SK-N-MC (cell line): Measurements from ENCODE around the gene SMAD7.
A peak's percentile ranks its signal among the peaks of the same experiment; 100 is the strongest.

Source experiments
- DNase-seq: peaks from one replicate; pipeline ENCODE4 v3.0.0-alpha.2; 2011; ENCODE audit warnings: low read depth, low spot score
- H3K27ac ChIP-seq: fragments of 200-600 bp; sonication (generic); 2 replicates; pipeline ENCODE4 v1.5.1; 2016; ENCODE audit warnings: mixed run types
- H3K36me3 ChIP-seq: fragments of 200-600 bp; sonication (generic); 2 replicates; pipeline ENCODE4 v1.6.1; 2017; ENCODE audit warnings: antibody characterized with exemption, low read length, mixed read lengths; ENCODE audit not compliant: insufficient read depth
- H3K4me3 ChIP-seq: fragments of 200-600 bp; sonication (generic); 2 replicates; pipeline ENCODE4 v1.5.1; 2016
- H3K9ac ChIP-seq: fragments of 200-600 bp; sonication (generic); 2 replicates; pipeline ENCODE4 v1.8.0; 2017; ENCODE audit warnings: mixed run types, mixed read lengths; ENCODE audit not compliant: insufficient read length
- H3K9me3 ChIP-seq: fragments of 200-600 bp; sonication (generic); 2 replicates; pipeline ENCODE4 v1.6.1; 2017; ENCODE audit warnings: low read depth, mild to moderate bottlenecking, antibody characterized with exemption, low read length, moderate library complexity, mixed read lengths
- EZH2 ChIP-seq: fragments of 200-600 bp; sonication (generic); IDR thresholded peaks from one replicate; pipeline ENCODE4 v1.6.1; 2017; ENCODE audit warnings: antibody characterized with exemption
- FOXP2 ChIP-seq: optimal IDR thresholded peaks from 2 replicates; pipeline ENCODE3; 2011; ENCODE audit warnings: mild to moderate bottlenecking, moderate library complexity; ENCODE audit not compliant: insufficient read depth; ENCODE audit errors: extremely low read length, control extremely low read depth
- POLR2AphosphoS5 ChIP-seq: IDR thresholded peaks from 2 replicates; pipeline ENCODE4 v1.6.1; 2012; ENCODE audit warnings: mild to moderate bottlenecking, low read depth, low read length, borderline replicate concordance

SMAD7 gene, protein sequence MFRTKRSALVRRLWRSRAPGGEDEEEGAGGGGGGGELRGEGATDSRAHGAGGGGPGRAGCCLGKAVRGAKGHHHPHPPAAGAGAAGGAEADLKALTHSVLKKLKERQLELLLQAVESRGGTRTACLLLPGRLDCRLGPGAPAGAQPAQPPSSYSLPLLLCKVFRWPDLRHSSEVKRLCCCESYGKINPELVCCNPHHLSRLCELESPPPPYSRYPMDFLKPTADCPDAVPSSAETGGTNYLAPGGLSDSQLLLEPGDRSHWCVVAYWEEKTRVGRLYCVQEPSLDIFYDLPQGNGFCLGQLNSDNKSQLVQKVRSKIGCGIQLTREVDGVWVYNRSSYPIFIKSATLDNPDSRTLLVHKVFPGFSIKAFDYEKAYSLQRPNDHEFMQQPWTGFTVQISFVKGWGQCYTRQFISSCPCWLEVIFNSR

DNA sequence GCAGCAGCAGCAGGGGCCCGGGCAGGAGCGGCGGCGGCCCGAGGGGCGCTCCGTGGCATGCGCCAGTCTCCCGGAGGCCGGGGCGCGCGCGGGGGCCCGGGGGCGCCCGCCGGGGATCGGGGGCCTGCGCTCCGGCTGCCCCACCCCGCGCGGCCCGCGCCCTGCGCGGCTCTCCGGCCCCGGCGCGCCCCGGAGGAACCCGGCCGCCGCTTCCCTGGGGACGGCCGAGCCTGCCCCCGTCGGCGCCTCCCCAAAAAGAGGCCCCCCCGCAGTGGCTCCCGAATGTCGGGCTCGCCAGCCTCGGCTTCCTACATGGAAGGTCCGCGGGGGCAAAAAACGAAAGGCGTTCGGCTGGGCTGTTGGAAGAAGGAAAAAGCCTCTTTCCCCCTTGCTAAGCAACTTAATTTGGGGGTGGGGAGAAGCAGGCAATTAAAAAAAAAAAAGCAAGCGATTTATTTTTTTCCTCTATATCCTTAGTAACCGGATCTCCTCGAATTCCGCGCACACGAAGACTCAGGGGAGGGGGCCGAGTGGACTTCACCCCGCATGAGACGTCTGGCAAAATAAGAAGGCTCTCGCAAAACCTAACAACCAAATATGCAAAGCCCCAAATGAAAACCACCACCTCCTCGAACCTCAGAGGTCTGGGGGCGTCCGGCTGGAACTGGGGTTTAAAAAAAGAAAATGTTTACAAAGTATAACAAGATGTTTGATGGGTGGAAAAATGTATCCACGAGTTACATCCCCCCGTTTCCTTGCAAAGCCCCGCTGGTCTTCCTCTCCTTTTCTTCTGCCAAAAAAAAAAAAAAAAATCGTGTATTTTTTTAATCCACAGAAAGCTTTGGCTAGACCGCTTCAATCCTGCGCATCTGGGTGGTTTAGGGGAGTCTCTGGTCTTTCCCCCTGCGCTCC is at the start of gene SMAD7:
Gene SMAD7, minus strand, starts transcription at position 430 of the 912 bp plus-strand sequence. CDS start 541 bp downstream, outside the sequence.
- Histone ChIP-seq H3K9me3 (no peaks in the 10 kb centered on the region), H3K9ac (peak within 1 kb of the TSS; percentile 66), H3K27ac (no peak within 1 kb of the TSS), H3K4me3 (peak within 1 kb of the TSS; percentile 90), H3K36me3 (peaks cover 3% of the 10 kb centered on the region; the same call in 1 of the 2 replicates)
- DNase-seq = no peak
- TF ChIP-seq FOXP2 (no peak), EZH2 (no peak), POLR2AphosphoS5 (no peak)

DNA sequence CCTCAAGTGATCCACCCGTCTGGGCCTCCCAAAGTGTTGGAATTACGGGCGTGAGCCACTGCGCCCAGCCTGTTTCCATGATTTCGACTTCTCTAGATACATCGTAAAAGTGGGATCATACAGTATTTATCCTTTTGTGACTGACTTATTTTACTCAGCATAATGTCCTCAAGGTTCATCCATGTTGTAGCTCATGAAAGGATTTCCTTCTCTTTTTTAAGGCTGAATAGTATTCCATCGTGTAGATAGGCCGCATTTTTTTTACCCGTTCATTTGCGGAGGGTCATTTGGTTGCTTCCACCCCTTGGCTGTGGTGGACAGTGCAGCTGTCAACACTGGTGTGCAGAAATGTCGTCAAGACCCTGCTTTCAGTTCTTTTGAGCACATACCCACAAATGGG is 48.8 kb upstream of the SMAD7 start:
- no peak for DNase-seq
- H3K27ac ChIP-seq = no peak overlapping the region
- H3K9ac ChIP-seq = no peak overlapping the region
- H3K36me3 ChIP-seq = no peaks in the 10 kb centered on the region
- H3K9me3 ChIP-seq = no peaks in the 10 kb centered on the region
- TF ChIP-seq POLR2AphosphoS5 (no peak), EZH2 (no peak), FOXP2 (no peak)
- H3K4me3 ChIP-seq = no peak overlapping the region

DNA sequence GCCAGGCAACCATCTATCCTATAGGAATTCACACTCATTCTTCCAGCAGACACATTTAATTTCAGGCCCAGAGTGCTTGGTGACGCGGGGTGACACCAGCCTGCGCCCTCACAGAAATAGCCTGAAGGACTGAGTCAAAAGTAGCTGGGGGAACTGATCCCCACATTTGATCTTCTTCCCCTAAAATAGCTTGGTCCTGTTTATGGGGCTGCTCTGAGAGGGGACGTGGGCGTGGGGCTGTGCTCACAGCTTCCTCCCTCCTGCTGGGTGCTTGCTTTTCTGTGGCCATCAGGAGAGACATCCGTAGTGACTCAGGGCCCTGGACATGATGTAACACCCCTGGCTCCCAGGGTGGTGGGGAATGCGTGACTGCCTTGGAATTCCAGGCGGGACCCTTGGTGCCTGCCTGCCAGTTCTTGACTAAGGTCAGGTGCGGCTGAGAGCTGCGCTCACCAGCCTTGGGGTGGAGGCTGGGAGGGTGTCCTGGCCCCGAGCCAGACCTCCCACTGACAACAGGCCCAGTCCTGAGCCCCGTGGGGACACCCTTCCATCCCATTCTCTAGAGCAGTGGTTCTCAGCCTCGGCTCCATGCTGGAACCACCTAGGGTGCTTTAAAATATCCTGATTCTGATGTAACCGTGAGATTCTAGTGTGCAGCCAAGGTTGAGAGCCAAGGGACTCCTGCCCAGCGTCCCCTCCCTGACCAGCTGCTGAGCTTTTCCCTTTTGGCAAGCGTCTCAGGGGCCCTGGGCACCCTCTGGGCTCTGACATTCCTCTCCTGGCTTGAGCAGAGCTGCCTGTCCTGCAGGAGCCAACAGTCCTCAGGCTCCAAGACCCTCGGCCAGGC is 47.4 kb upstream of the SMAD7 start:
- H3K36me3 ChIP-seq = no peaks in the 10 kb centered on the region
- no peak overlapping the region for H3K27ac ChIP-seq
- no peak overlapping the region for H3K9ac ChIP-seq
- DNase-seq = no peak
- no peak overlapping the region for H3K4me3 ChIP-seq
- H3K9me3 ChIP-seq = no peaks in the 10 kb centered on the region
- TF ChIP-seq POLR2AphosphoS5 (no peak), FOXP2 (no peak), EZH2 (no peak)

DNA sequence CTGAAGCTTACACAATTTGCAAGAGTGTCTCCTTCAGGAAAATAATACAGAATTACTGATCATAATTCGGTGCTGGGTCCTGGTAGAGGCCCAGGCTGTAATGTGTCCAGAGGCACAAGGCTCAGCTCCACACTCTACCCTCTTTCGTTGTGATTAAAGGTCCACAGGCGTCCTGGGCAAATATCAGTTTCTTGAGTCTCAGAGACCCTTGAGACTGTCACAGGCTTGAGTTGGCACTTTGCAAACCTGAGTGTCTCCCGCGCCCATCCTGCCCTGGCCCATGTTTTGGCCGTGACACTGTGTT is 46.9 kb upstream of the SMAD7 start:
- no peak for DNase-seq
- Histone ChIP-seq H3K9ac (no peak overlapping the region), H3K4me3 (no peak overlapping the region), H3K27ac (peak overlapping the region; percentile 1; the same call in 1 of the 2 replicates), H3K36me3 (no peaks in the 10 kb centered on the region), H3K9me3 (no peaks in the 10 kb centered on the region)
- TF ChIP-seq FOXP2 (no peak), POLR2AphosphoS5 (no peak), EZH2 (no peak)

DNA sequence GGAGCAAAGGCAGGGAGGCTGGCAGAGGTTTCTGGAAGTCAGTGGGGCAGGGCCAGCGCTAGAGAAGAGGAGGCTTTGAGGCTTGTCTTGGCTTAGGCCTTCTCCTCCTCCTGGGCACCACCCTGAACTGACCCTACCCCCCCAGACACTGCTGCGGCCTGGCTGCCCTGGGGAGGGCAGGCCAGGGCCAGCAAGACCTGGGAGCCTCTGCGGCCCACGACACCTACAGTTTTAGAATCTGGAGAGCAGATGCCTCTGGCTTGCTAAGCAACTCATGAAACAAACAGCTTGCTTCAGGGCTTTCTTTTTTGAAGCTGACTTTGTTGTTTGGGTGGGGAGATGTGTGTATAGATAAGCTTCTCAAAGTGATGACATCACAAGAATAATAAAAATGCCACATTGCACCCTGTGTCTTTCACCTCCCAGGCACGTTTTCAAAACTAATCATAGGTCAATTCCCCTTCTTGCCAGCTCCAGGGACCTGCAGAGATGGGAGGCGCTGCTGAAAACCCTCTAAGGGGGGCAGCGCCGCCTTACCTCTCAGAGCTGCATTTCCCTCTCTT is 46.2 kb upstream of the SMAD7 start:
- peak; percentile 37 for DNase-seq
- no peaks in the 10 kb centered on the region for H3K36me3 ChIP-seq
- TF ChIP-seq POLR2AphosphoS5 = no peak
- no peak for TF ChIP-seq FOXP2
- no peak for TF ChIP-seq EZH2
- H3K4me3 ChIP-seq = no peak overlapping the region
- H3K9me3 ChIP-seq = no peaks in the 10 kb centered on the region
- H3K27ac ChIP-seq = 0 out of 2 replicates have a peak overlapping the region, but pooled peaks have one; percentile 1
- H3K9ac ChIP-seq = no peak overlapping the region

DNA sequence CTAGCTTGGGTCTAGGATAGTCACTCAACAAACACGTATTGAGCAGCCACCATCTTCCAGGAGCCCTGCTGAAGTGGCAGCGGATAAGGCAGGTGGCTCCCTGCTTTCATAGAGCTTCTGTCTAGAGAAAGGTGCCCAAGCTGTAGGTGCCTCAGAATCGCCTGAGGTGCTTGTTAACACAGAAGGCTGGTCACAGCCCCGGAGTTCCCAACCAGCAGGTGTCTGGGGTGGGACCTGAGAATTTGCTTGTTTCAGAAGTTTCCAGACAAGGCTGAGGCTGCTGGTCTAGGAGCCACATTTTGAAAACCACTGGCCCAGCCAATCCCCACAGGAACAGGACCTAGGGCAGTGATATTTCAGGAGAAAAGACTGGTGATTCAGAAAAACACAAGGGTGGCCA is 45.3 kb upstream of the SMAD7 start:
- no peaks in the 10 kb centered on the region for H3K9me3 ChIP-seq
- no peak overlapping the region for H3K9ac ChIP-seq
- H3K27ac ChIP-seq = no peak overlapping the region
- H3K4me3 ChIP-seq = no peak overlapping the region
- no peaks in the 10 kb centered on the region for H3K36me3 ChIP-seq
- no peak for DNase-seq
- no peak for TF ChIP-seq FOXP2
- no peak for TF ChIP-seq EZH2
- no peak for TF ChIP-seq POLR2AphosphoS5

DNA sequence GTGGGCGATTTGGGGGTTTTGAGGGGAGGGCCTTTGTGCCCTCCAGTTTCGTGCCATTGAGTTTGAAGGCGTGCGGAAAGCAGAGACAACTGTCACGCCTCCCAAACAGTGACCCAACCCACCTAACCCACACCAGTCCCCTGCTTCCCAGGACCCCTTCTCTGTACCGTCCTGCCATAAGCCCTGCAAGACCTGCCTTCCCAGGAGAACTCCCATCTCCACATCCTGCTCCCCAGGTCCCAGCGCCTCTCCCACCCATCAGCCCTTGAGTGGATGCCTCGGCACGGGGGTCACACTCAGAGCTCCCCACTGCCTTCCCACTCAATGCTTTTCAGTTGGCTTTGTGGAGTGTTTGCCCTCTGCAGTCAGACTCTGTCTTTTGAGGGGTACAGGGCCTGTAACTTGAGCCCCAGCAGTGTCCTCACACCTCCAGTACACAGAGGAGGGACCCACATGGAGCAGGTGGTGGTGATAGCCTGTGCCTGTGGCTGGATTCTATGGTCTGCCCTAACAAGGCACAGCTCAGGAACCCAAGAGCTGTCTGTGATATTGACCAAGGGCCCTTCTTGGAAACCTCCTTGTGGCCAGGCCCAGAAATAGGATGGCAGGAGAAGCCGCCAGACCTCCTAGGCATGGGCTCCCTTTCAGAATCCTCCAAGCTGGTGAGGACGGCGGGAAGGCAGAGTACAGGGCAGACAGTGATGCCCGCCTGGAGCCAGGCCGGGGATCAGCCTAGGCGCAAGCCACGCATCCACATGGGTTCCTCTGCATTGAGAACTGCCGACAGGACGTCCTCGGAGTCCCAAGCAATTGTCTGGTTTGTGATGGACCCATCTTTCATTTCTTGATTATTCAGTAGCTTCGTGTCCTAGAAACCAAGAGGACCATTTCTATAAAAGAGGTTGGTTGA is 44.4 kb upstream of the SMAD7 start:
- no peak for DNase-seq
- no peak overlapping the region for H3K27ac ChIP-seq
- H3K36me3 ChIP-seq = no peaks in the 10 kb centered on the region
- H3K9me3 ChIP-seq = no peaks in the 10 kb centered on the region
- H3K9ac ChIP-seq = no peak overlapping the region
- no peak overlapping the region for H3K4me3 ChIP-seq
- TF ChIP-seq FOXP2 = no peak
- no peak for TF ChIP-seq EZH2
